GM18907 (cell line): ENCODE data around the gene IL6ST.
"Not testable (repeated sequence)": the region's sequence is repeated elsewhere in the genome, so short reads cannot be mapped to it uniquely, and the experiment has no call there.

Source experiments
- ATAC-seq: cut with Tn5 transposase; IDR thresholded peaks from one replicate; pipeline ENCODE4 v1.9.1; 2021; ENCODE audit warnings: mild to moderate bottlenecking, moderate library complexity; ENCODE audit not compliant: unreplicated experiment

Gene IL6ST

GRCh38 chr5:55969956-55970355 lies 24.8 kb downstream of the IL6ST start:
- no peak for ATAC-seq

- no peak for ATAC-seq
These were observed 28.5 kb downstream of the IL6ST start for GRCh38 chr5:55966284-55966683.

GRCh38 chr5:55965525-55965924 lies 29.2 kb downstream of the IL6ST start:
- no peak for ATAC-seq

GRCh38 chr5:55960779-55961178 lies 34.0 kb downstream of the IL6ST start:
- ATAC-seq = no peak

- ATAC-seq = no peak
These were observed 35.6 kb downstream of the IL6ST start for GRCh38 chr5:55959208-55959607.

- ATAC-seq = not testable (repeated sequence)
These were observed 53.6 kb downstream of the IL6ST start for GRCh38 chr5:55941154-55941553.

- ATAC-seq = not testable (repeated sequence)
These were observed 57.2 kb downstream of the IL6ST start for GRCh38 chr5:55937598-55937997.

GRCh38 chr5:55936100-55936693 lies 58.6 kb downstream of the IL6ST start:
- ATAC-seq = no peak

GRCh38 chr5:55935371-55935770 lies 59.4 kb downstream of the IL6ST start:
- ATAC-seq = no peak

- ATAC-seq = no peak
These were observed 60.0 kb downstream of the IL6ST start for GRCh38 chr5:55934720-55935119.

- no peak for ATAC-seq
These were observed 60.6 kb downstream of the IL6ST start for GRCh38 chr5:55934115-55934613.

GRCh38 chr5:55933377-55934114 lies 61.2 kb downstream of the IL6ST start:
- ATAC-seq = no peak

- no peak for ATAC-seq
These were observed 62.1 kb downstream of the IL6ST start for GRCh38 chr5:55932700-55933099.

- ATAC-seq = no peak
These were observed 65.6 kb downstream of the IL6ST start for GRCh38 chr5:55929020-55929799.

GRCh38 chr5:55927861-55928655 lies 66.7 kb downstream of the IL6ST start:
- no peak for ATAC-seq

GRCh38 chr5:55926476-55926875 lies 68.3 kb downstream of the IL6ST start:
- ATAC-seq = no peak

- no peak for ATAC-seq
These were observed 69.1 kb downstream of the IL6ST start for GRCh38 chr5:55925712-55926111.

GRCh38 chr5:55925181-55925580 lies 69.6 kb downstream of the IL6ST start:
- no peak for ATAC-seq

GRCh38 chr5:55924744-55925143 lies 70.0 kb downstream of the IL6ST start:
- no peak for ATAC-seq

- no peak for ATAC-seq
These were observed 70.8 kb downstream of the IL6ST start for GRCh38 chr5:55923865-55924500.
